Left ventricle myocardium superior (tissue), 1 donor: ENCODE measurements around the gene CYP2A7. TPM values are rescaled to one million over a fixed set of nuclear protein-coding genes. Genes with fewer than 3 reads are reported as not detected.
"Not testable (repeated sequence)": the region's sequence is repeated elsewhere in the genome, so short reads cannot be mapped to it uniquely, and the experiment has no call there.

Source experiments
- ATAC-seq: fragments of 200-7000 bp; cut with Tn5 transposase; one replicate; pipeline ENCODE4 v1.9.1; 2020; ENCODE audit warnings: mild to moderate bottlenecking, moderate library complexity
- DNase-seq: peaks from one replicate; pipeline ENCODE4 v3.0.0-alpha.2; 2020
- intact Hi-C: fragments of 100-400 bp; cut with micrococcal nuclease; formaldehyde crosslinking; loops from one replicate; pipeline ENCODE4 v1.11.0; 2022
- total RNA-seq: library from RNA; stranded (reverse); fragmentation: NEBNext Ultra II Directional; extraction: Animal tissue kit (Norgen Biotek cat#: 25700); gene quantifications from one replicate; pipeline ENCODE4 v1.2.1, GENCODE V29; 2021
- donor health status: DM: no; HTN: yes; CAD: no; lungs with severe emphysema.

Gene CYP2A7
- total RNA-seq, 1 donor from 2014 or later: not detected

DNA sequence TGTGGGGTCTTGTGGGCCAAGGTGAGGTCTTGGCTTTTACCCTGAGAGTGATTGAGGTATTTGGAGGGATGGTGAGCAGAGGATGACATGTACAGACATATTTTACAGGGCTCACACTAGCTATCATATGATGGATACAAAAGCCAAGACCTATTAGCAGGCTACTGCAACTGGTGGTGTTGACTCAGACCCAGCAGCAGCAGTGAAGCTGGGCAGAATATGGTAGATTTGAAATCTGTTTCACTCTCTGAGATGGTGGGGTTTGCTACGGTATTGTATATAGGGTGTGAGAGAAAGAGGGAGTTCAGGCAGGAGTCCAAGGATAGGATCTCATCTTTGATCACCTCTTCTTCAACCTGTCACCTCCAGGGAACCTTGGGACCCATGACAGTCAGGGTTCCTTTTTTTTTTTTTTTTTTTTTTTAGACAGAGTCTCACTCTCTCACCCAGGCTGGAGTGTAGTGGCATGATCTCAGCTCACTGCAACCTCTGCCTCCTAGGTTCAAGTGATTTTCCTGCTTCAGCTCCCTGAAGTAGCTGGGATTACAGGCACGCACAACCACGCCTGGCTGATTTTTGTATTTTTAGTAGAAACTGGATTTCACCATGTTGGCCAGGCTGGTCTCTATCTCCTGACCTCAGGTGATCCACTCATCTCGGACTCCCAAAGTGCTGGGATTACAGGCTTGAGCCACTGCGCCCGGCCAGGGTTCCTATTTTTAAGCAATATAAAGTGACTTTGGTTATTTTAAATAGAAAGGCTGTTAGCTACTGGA is 20.1 kb upstream of the CYP2A7 start:
- not testable (repeated sequence) for DNase-seq

GRCh38 chr19:40900521-40900920 is 18.5 kb upstream of the CYP2A7 start:
- ATAC-seq, DNase-seq, intact Hi-C loops: not testable (repeated sequence)

More for the DNA sequence above, 20.1 kb upstream of the CYP2A7 start:
- ATAC-seq, intact Hi-C loops: not testable (repeated sequence)

DNA sequence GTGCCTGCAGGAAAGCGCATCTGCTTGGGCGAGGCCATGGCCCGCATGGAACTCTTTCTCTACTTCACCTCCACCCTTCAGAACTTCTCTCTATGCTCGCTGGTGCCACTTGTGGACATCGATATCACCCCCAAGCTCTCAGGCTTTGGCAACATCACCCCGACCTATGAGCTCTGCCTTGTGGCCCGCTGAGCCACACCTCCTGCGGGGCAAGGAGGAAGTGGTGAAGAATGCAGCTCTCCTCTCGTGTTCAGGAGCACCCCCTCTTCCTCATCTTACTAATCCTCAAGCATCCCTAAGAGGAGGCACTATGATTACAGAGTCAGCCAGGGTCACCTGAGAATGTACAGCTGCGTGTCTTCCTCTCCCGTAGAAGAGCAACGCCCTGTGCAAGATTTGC is 17.9 kb upstream of the CYP2A7 start:
- ATAC-seq, intact Hi-C loops, DNase-seq: not testable (repeated sequence)

DNA sequence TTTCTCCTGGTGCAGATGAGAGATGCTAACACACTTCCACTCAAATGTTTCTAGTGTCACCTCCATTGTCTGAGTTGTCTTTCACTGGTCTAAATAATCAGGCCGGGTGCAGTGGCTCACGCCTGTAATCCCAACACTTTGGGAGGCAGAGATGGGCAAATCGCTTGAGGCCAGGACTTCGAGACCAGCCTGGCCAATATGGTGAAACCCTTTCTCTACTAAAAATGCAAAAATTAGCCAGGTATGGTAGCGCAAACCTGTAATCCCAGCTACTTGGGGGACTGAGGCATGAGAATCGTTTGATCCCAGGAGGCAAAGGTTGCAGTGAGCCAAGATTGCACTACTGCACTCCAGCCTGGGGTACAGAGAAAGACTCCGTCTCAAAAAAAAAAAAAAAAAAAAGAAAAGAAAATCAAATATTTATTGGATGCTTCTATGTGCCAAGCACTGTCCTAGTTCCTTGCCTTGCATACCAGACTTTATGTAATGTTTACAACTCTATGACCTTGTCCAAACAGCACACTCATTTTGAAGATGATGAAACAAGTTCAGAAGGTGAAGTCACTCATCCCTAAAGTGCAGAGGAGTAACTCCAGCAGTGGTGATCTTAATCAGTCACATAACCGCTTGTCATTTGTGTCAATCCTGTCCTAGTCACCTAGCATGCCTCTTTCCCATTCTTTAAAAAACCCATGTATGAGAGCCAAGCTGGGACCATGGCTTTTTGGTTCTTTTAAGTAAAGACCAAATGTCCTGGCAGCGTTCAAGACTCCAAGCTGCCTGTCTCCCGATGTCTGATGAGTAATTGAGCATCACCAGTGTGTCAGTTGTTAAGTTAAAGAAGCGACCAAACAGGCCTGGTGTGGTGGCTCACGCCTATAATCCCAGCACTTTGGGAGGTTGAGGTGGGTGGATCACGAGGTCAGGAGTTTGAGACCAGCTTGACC is 15.1 kb upstream of the CYP2A7 start:
- DNase-seq, intact Hi-C loops, ATAC-seq: not testable (repeated sequence)

- ATAC-seq (no peak), DNase-seq (no peak)
- intact Hi-C loops: no loop called here
Measured at GRCh38 chr19:40896418-40896796, 14.4 kb upstream of the CYP2A7 start.

- intact Hi-C loops: no loop called here
- no peak for ATAC-seq
- DNase-seq: no peak
Measured at GRCh38 chr19:40893112-40893511, 11.1 kb upstream of the CYP2A7 start.

- no peak for DNase-seq
- no peak for ATAC-seq
- intact Hi-C loops: no loop called here
Measured at GRCh38 chr19:40889366-40889765, 7.3 kb upstream of the CYP2A7 start.

GRCh38 chr19:40888191-40888590 is 6.2 kb upstream of the CYP2A7 start:
- DNase-seq (no peak), ATAC-seq (no peak)
- intact Hi-C loops: no loop called here

DNA sequence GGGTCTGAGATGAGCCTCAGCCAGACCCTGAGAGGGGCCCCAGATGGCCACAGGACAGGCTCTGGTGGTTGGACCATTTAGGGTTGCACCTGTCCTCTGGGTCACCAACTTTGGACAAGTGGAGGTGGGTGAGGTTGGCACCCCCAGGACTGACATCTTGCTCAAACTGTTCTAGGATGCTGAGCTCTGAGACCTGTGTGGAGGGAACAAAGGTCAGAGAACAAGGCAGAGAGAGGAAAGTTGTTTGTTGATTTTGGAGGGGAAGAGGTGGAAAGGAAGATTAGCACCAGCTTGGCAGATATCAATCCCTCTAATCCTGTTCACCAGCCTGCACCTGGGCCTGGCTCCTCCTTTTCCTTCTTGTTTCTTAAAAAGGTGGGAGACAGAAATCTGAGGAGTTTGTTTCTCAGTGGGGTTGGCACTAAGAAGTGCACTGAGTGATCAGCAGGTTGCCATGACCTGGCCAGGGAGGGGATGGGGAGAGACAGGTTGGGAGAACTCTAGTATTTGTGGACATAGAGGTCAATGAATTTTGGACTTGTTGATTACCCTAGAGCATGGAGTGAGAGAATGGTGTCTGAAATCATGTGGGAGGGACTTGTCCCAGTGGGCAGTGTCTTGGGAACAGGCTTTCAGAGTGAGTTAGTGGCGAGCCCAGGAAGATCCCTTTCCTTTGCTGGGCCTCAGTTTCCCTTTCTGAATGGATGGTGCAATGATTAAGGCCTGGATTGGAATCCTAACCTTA is 2.3 kb upstream of the CYP2A7 start:
- intact Hi-C loops, ATAC-seq, DNase-seq: not testable (repeated sequence)

DNA sequence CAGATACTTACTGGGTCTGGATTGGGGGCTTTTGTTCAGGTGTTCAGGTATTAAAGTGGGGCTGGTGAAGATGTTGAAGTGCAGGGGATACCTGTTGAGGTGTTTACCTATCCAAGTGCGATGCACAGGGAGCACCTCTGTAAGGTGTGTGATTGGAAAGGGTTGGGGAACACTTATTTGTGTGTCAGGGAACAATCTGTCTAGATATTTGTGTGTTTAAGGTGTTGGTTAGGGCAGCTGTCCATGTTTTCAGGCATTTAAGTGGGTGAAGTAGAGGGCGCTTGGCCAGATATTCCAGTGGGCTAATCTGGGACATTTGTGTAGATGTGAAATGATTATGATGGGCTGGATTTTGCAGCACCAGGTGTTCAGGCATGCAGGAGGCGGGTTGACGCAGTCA is 2.7 kb downstream of the CYP2A7 start:
- intact Hi-C loops, ATAC-seq, DNase-seq: not testable (repeated sequence)

DNA sequence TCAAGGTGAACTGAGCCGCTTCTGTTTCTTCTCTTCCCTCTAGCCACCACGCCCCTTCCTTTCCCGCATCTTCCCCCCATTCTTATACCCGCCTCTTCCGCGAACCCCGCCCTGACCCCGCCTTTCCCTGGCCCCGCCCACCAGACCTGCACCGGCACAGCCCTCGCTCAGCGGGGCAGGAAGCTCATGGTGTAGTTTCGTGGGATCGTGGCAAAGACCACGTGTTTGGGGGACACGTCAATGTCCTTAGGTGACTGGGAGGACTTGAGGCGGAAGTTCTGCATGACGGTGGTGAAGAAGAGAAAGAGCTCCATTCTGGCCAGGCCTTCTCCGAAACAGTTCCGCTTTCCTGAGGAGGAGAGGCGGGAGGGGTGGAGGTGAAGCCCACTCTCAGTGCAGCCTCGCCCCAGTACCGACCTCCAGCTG is 6.5 kb downstream of the CYP2A7 start:
- intact Hi-C loops: not testable (repeated sequence)
- peak; percentile 44 for ATAC-seq
- peak; percentile 63 for DNase-seq

DNA sequence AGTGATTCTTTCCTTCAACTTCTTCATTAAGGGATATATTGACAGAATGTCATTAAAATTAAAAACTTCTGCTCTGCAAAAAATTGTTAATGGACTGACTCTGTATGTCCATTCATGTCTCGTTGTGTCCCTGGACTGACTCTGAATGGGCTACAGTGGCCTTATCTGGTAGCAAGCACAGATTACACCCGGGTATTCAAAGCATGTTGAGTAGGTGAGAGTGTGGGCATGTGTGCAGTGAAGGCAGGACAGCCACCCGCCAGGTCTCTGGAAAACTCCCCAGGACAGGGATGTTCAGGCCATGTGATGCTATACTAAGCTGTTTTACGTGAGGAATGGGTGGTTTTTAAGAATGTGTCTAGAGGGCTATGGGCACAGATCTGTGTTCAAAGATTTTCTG is 7.2 kb downstream of the CYP2A7 start:
- ATAC-seq: peak; percentile 45
- intact Hi-C loops, DNase-seq: not testable (repeated sequence)

DNA sequence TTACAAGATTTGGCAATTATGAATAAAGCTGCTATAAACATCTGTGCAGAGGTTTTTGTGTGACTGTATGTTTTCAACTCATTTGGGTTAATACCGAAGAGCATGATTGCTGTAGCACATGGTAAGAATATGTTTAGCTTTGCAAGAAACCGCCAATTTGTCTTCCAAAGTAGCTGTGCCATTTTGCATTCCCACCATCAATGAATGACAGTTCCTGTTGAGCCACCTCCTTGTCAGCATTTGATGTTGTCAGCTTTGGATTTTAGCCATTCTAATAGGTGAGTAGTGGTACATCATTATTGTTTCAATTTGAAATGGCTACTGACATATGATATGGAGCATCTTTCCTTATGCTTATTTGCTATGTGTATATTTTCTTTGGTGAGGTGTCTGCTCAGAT is 8.2 kb downstream of the CYP2A7 start:
- DNase-seq, intact Hi-C loops, ATAC-seq: not testable (repeated sequence)

GRCh38 chr19:40872209-40872608 is 9.8 kb downstream of the CYP2A7 start:
- ATAC-seq (no peak), DNase-seq (no peak)
- intact Hi-C loops: no loop called here

DNA sequence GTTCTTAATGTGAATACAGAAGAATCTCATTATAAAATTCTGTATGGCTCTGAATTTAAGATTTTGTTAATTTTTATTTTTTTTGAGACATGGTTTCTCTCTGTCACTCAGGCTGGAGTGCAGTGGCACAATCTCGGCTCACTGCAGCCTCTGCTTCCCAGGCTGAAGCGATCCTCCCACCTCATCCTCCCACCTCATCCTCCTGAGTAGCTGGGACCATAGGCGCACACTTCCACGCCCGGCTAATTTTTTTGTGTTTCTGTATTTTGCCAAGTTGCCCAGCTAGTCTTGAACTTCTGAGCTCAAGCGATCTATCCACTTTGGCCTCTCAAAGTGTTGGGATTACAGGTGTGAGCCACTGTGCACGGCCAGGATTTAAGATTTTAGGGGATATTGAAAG is 14.3 kb downstream of the CYP2A7 start:
- ATAC-seq (no peak), DNase-seq (no peak)
- intact Hi-C loops: no loop called here

- intact Hi-C loops, ATAC-seq: not testable (repeated sequence)
Measured at GRCh38 chr19:40864739-40865496, 17.1 kb downstream of the CYP2A7 start.

GRCh38 chr19:40862785-40863184 is 19.2 kb downstream of the CYP2A7 start:
- intact Hi-C loops: no loop called here
- no peak for DNase-seq
- ATAC-seq: no peak

More at GRCh38 chr19:40864739-40865496, 17.1 kb downstream of the CYP2A7 start:
- not testable (repeated sequence) for DNase-seq

DNA sequence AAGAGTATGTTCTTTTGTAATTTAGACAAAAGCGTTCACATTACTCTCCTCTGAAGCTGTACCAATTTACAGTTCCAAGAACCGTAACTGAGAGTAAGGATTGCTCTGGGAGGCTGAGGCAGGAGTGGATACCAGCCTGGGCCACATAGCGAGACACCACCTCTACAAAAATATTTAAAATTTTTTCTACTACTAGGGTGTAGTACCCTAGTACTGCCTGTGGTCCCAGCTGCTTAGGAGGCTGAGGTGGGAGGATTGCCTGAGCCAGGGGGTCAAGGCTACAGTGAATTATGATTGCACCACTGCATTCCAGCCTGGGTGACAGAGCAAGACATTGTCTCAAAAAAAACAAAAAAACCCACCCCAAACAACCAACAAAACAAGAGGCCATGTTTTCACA is 19.7 kb downstream of the CYP2A7 start:
- no peak for DNase-seq
- intact Hi-C loops: no loop called here

More for the DNA sequence above, 19.7 kb downstream of the CYP2A7 start:
- no peak for ATAC-seq
